ENCODE results near the gene ATF7IP2.
"Not testable (repeated sequence)": the region's sequence is repeated elsewhere in the genome, so short reads cannot be mapped to it uniquely, and the experiment has no call there.

DNA sequence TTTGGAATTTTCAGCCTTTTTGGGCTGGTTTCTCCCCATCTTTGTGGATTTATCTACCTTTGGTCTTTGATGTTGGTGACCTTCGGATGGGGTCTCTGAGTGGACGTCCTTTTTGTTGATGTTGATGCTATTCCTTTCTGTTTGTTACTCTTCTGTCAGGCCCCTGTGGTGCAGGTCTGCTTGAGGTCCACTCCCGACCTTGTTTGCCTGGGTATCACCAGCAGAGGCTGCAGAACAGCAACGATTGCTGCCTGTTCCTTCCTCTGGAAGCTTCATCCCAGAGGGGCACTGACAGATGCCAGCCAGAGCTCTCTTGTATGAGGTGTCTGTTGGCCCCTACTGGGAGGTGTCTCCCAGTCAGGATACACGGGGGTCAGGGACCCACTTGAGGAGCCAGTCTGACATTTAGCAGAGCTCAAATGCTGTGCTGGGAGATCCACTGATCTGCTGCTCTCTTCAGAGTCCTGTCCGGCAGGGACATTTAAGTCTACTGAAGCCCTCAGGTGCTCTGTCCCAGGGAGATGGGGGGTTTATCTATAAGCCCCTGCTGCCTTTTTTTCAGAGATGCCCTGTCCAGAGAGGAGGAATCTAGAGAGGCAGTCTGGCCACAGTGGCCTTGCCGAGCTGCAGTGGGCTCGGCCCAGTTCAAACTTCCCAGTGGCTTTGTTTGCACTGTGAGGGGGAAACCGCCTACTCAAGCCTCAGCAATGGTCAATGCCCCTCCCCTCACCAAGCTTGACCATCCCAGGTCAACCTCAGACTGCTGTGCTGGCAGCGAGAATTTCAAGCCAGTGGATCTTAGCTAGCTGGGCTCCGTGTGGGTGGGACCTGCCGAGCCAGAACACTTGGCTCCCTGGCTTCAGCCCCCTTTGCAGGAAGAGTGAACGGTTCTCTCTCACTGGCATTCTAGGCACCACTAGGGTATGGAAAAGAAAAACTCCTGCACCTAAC is 66.6 kb downstream of the ATF7IP2 start:
- TF ChIP-seq, protein P1, sequence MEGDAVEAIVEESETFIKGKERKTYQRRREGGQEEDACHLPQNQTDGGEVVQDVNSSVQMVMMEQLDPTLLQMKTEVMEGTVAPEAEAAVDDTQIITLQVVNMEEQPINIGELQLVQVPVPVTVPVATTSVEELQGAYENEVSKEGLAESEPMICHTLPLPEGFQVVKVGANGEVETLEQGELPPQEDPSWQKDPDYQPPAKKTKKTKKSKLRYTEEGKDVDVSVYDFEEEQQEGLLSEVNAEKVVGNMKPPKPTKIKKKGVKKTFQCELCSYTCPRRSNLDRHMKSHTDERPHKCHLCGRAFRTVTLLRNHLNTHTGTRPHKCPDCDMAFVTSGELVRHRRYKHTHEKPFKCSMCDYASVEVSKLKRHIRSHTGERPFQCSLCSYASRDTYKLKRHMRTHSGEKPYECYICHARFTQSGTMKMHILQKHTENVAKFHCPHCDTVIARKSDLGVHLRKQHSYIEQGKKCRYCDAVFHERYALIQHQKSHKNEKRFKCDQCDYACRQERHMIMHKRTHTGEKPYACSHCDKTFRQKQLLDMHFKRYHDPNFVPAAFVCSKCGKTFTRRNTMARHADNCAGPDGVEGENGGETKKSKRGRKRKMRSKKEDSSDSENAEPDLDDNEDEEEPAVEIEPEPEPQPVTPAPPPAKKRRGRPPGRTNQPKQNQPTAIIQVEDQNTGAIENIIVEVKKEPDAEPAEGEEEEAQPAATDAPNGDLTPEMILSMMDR (conservative IDR thresholded peaks at IDR 0.05): not testable (repeated sequence)
- TF ChIP-seq EZH2 (IDR thresholded peaks at IDR 0.05; ENCODE audit: low read depth): not testable (repeated sequence)

Measured in PC-9 (cell line).